ENCODE measurements around the gene CMTM6. TPM values are rescaled to one million over a fixed set of nuclear protein-coding genes. Genes with fewer than 3 reads are reported as not detected.

CMTM6 gene
- total and polyA plus RNA-seq, 2 of the 13 experiments (the other 11 are each of a cell fraction or from before 2014, with no cell fraction given), result 25.6 to 55.7 TPM

- POLR2A ChIA-PET, result no interaction called here
- 94% methylated on average over 3 of the region's 3 CpGs for WGBS (ENCODE audit: low lambda C conversion rate)
- intact Hi-C loops (cut with micrococcal nuclease; ENCODE audit: unreplicated experiment), result no loop called here
- in situ Hi-C loops (cut with HindIII; ENCODE audit: extremely low pct_ligation_motif_present, low pct_unique_long_range_greater_than_20kb), result no loop called here
- FAIRE-seq (no peak), ATAC-seq (no peak), DNase-seq (ENCODE audit: low spot score) (no peak)
- Histone ChIP-seq H3K27ac (ENCODE audit: extremely low read length, insufficient read depth, low read length) (no peak overlapping the region), H3K79me2 (ENCODE audit: insufficient read depth, low read length) (peaks cover 17% of the 10 kb centered on the region), H4K20me1 (ENCODE audit: insufficient read depth, low read length) (no peaks in the 10 kb centered on the region), H3K4me2 (ENCODE audit: low read depth, low read length) (no peak overlapping the region), H2AFZ (ENCODE audit: low read length) (no peak overlapping the region), H3K36me3 (replicated peaks in 1 of 2; ENCODE audit: control insufficient read depth in 1 of 2, insufficient read depth in 2 of 2, low read length in 2 of 2) (no peaks in the 10 kb centered on the region), H3K4me3 (replicated peaks in 1 of 3; ENCODE audit: insufficient read depth in 1 of 3, low read depth in 2 of 3, low read length in 3 of 3) (no peak overlapping the region), H3K9me3 (ENCODE audit: low read length) (no peaks in the 10 kb centered on the region), H3K27me3 (ENCODE audit: control insufficient read depth in 1 of 2, insufficient read depth in 2 of 2, low read length in 2 of 2) (no peaks in the 10 kb centered on the region), H3K9ac (ENCODE audit: insufficient read depth, low read depth, low read length) (no peak overlapping the region), H3K4me1 (ENCODE audit: insufficient read depth, low read length) (peaks cover 23% of the 10 kb centered on the region)
- CTCF ChIA-PET (ENCODE audit: low intra/inter-chr PET ratio, low total read pairs), result no interaction called here
- BruUV-seq (replicated peaks), result no TSS peak
- TF ChIP-seq, protein P1, sequence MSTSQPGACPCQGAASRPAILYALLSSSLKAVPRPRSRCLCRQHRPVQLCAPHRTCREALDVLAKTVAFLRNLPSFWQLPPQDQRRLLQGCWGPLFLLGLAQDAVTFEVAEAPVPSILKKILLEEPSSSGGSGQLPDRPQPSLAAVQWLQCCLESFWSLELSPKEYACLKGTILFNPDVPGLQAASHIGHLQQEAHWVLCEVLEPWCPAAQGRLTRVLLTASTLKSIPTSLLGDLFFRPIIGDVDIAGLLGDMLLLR (CRISPR knock-in tag; IDR thresholded peaks at IDR 0.05), result no peak
- TF ChIP-seq ELF1 (CRISPR knock-in tag; IDR thresholded peaks at IDR 0.05), result no peak
- TF ChIP-seq SAFB2 (CRISPR knock-in tag; IDR thresholded peaks at IDR 0.05; ENCODE audit: borderline replicate concordance, low read depth), result no peak
- TF ChIP-seq RFXAP (CRISPR knock-in tag; IDR thresholded peaks at IDR 0.05; ENCODE audit: borderline replicate concordance), result no peak
- no peak for TF ChIP-seq ZNF839 (CRISPR knock-in tag; IDR thresholded peaks at IDR 0.05; ENCODE audit: borderline replicate concordance)
- TF ChIP-seq, protein P2, sequence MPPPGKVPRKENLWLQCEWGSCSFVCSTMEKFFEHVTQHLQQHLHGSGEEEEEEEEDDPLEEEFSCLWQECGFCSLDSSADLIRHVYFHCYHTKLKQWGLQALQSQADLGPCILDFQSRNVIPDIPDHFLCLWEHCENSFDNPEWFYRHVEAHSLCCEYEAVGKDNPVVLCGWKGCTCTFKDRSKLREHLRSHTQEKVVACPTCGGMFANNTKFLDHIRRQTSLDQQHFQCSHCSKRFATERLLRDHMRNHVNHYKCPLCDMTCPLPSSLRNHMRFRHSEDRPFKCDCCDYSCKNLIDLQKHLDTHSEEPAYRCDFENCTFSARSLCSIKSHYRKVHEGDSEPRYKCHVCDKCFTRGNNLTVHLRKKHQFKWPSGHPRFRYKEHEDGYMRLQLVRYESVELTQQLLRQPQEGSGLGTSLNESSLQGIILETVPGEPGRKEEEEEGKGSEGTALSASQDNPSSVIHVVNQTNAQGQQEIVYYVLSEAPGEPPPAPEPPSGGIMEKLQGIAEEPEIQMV (CRISPR knock-in tag; IDR thresholded peaks at IDR 0.05; ENCODE audit: low read depth), result no peak
These were observed 9.8 kb downstream of the CMTM6 start for GRCh38 chr3:32492684-32493436.
